HTERT RPE-1 (cell line): ENCODE results near the gene FHOD3.

Experiments used
- in situ Hi-C: fragments of 300-500 bp; cut with MboI; formaldehyde crosslinking; loops from 4 replicates; pipeline ENCODE4 v1.14.3; 2020; ENCODE audit warnings: low sequenced_read_pairs

Gene FHOD3

GRCh38 chr18:36578871-36579710 is 281.6 kb downstream of the FHOD3 start:
- in situ Hi-C loops = no loop called here

- in situ Hi-C loops = no loop called here
These were observed 282.8 kb downstream of the FHOD3 start for GRCh38 chr18:36580266-36580665.

GRCh38 chr18:36580874-36581750 is 283.6 kb downstream of the FHOD3 start:
- in situ Hi-C loops = no loop called here

- in situ Hi-C loops = no loop called here
These were observed 285.7 kb downstream of the FHOD3 start for GRCh38 chr18:36582988-36583745.

GRCh38 chr18:36589857-36590543 is 292.5 kb downstream of the FHOD3 start:
- in situ Hi-C loops = no loop called here

GRCh38 chr18:36590621-36591580 is 293.4 kb downstream of the FHOD3 start:
- in situ Hi-C loops = no loop called here

- in situ Hi-C loops = no loop called here
These were observed 294.8 kb downstream of the FHOD3 start for GRCh38 chr18:36592282-36592681.

GRCh38 chr18:36593001-36593400 is 295.5 kb downstream of the FHOD3 start:
- in situ Hi-C loops = no loop called here

GRCh38 chr18:36593641-36594040 is 296.1 kb downstream of the FHOD3 start:
- in situ Hi-C loops = no loop called here

GRCh38 chr18:36594621-36595020 is 297.1 kb downstream of the FHOD3 start:
- in situ Hi-C loops = no loop called here

GRCh38 chr18:36595046-36595817 is 297.7 kb downstream of the FHOD3 start:
- in situ Hi-C loops = no loop called here

- in situ Hi-C loops = no loop called here
These were observed 298.3 kb downstream of the FHOD3 start for GRCh38 chr18:36595818-36596215.

GRCh38 chr18:36597636-36598035 is 300.1 kb downstream of the FHOD3 start:
- in situ Hi-C loops = no loop called here

GRCh38 chr18:36600548-36600947 is 303.0 kb downstream of the FHOD3 start:
- in situ Hi-C loops = no loop called here

GRCh38 chr18:36601316-36601715 is 303.8 kb downstream of the FHOD3 start:
- in situ Hi-C loops = no loop called here

- in situ Hi-C loops = no loop called here
These were observed 304.6 kb downstream of the FHOD3 start for GRCh38 chr18:36602071-36602470.

- in situ Hi-C loops = no loop called here
These were observed 305.1 kb downstream of the FHOD3 start for GRCh38 chr18:36602620-36603019.

GRCh38 chr18:36608107-36608506 is 310.6 kb downstream of the FHOD3 start:
- in situ Hi-C loops = no loop called here

GRCh38 chr18:36610258-36610657 is 312.7 kb downstream of the FHOD3 start:
- in situ Hi-C loops = no loop called here
